A172 (cell line): ENCODE results near the gene PNRC2. TPM values are rescaled to one million over a fixed set of nuclear protein-coding genes. Genes with fewer than 3 reads are reported as not detected.
"Not testable (repeated sequence)": the region's sequence is repeated elsewhere in the genome, so short reads cannot be mapped to it uniquely, and the experiment has no call there.

Experiments
- DNase-seq: peaks from one replicate; pipeline ENCODE4 v3.0.0-alpha.2; 2015; ENCODE audit warnings: low spot score
- total RNA-seq: library from RNA; depleted of rRNA; stranded (reverse); fragments of >200 nt; shearing (Covaris generic); gene quantifications from 2 replicates; pipeline ENCODE4 v1.2.3, GENCODE V29; 2014

Gene PNRC2
- total RNA-seq, 1 experiment from 2014 or later: 60.3 TPM

GRCh38 chr1:23953020-23953419 is 6.6 kb upstream of the PNRC2 start:
- no peak for DNase-seq

GRCh38 chr1:23957096-23957495 is 2.5 kb upstream of the PNRC2 start:
- DNase-seq: no peak

GRCh38 chr1:23958040-23958809 is 1.4 kb upstream of the PNRC2 start:
- not testable (repeated sequence) for DNase-seq

- peak; percentile 92 for DNase-seq
Observed at GRCh38 chr1:23958810-23959460, 693 bp upstream of the PNRC2 start.

GRCh38 chr1:23960291-23961020 is 828 bp downstream of the PNRC2 start:
- no peak for DNase-seq

GRCh38 chr1:23963617-23964234 is 4.1 kb downstream of the PNRC2 start:
- DNase-seq: no peak

GRCh38 chr1:23964235-23964668 is 4.6 kb downstream of the PNRC2 start:
- DNase-seq: no peak

- DNase-seq: no peak
Observed at GRCh38 chr1:23964790-23965740, 5.4 kb downstream of the PNRC2 start.

- DNase-seq: no peak
Observed at GRCh38 chr1:23966973-23967493, 7.4 kb downstream of the PNRC2 start.

- no peak for DNase-seq
Observed at GRCh38 chr1:23967871-23968270, 8.2 kb downstream of the PNRC2 start.

GRCh38 chr1:23977187-23977853 is 17.7 kb downstream of the PNRC2 start:
- no peak for DNase-seq

- DNase-seq: no peak
Observed at GRCh38 chr1:23977854-23978191, 18.2 kb downstream of the PNRC2 start.

- no peak for DNase-seq
Observed at GRCh38 chr1:23978805-23979204, 19.2 kb downstream of the PNRC2 start.

- no peak for DNase-seq
Observed at GRCh38 chr1:23979387-23979880, 19.8 kb downstream of the PNRC2 start.

- peak; percentile 94 for DNase-seq
Observed at GRCh38 chr1:23979881-23980727, 20.5 kb downstream of the PNRC2 start, which contains the start of gene SRSF10. Gene SRSF10, minus strand, starts transcription at chr1:23980327. Its CDS starts 72 bp downstream, at chr1:23980255.

GRCh38 chr1:23980728-23981070 is 21.1 kb downstream of the PNRC2 start:
- peak; percentile 73 for DNase-seq

- no peak for DNase-seq
Observed at GRCh38 chr1:23984417-23985186, 25.0 kb downstream of the PNRC2 start.

GRCh38 chr1:23987038-23987437 is 27.4 kb downstream of the PNRC2 start:
- not testable (repeated sequence) for DNase-seq
